Esophagus mucosa (tissue), 1 donor: ENCODE measurements around the gene SSX2IP. TPM values are rescaled to one million over a fixed set of nuclear protein-coding genes. Genes with fewer than 3 reads are reported as not detected.
A peak's percentile ranks its signal among the peaks of the same experiment; 100 is the strongest.
"Not testable (repeated sequence)": the region's sequence is repeated elsewhere in the genome, so short reads cannot be mapped to it uniquely, and the experiment has no call there.

Experiments
- ATAC-seq: fragments of 200-7000 bp; cut with Tn5 transposase; one replicate; pipeline ENCODE4 v1.9.1; 2020
- total RNA-seq: library from RNA; stranded (reverse); gene quantifications from one replicate; pipeline ENCODE4 v1.2.4, GENCODE V29; 2023
- donor health status: DM: yes; HTN: yes; CAD: no.

The SSX2IP gene
- total RNA-seq, 1 donor from 2014 or later, result 11.6 TPM

- ATAC-seq, result no peak
Observed at GRCh38 chr1:84615790-84616189, 74.5 kb downstream of the SSX2IP start.

GRCh38 chr1:84613887-84614286, 76.4 kb downstream of the SSX2IP start:
- ATAC-seq, result no peak

GRCh38 chr1:84613026-84613425, 77.2 kb downstream of the SSX2IP start:
- ATAC-seq, result no peak

- ATAC-seq, result no peak
Observed at GRCh38 chr1:84611796-84612195, 78.5 kb downstream of the SSX2IP start.

- ATAC-seq, result no peak
Observed at GRCh38 chr1:84611091-84611490, 79.2 kb downstream of the SSX2IP start.

GRCh38 chr1:84606977-84607376, 83.3 kb downstream of the SSX2IP start:
- ATAC-seq, result no peak

- ATAC-seq, result no peak
Observed at GRCh38 chr1:84605157-84605556, 85.1 kb downstream of the SSX2IP start.

- peak; percentile 96 for ATAC-seq
Observed at GRCh38 chr1:84603941-84604830, 86.1 kb downstream of the SSX2IP start.

GRCh38 chr1:84603223-84603622, 87.0 kb downstream of the SSX2IP start:
- ATAC-seq, result no peak

- no peak for ATAC-seq
Observed at GRCh38 chr1:84600796-84601195, 89.5 kb downstream of the SSX2IP start.

GRCh38 chr1:84598846-84599741, 91.2 kb downstream of the SSX2IP start:
- no peak for ATAC-seq

GRCh38 chr1:84598418-84598817, 91.8 kb downstream of the SSX2IP start:
- no peak for ATAC-seq

GRCh38 chr1:84597011-84597410, 93.2 kb downstream of the SSX2IP start:
- ATAC-seq, result no peak

- not testable (repeated sequence) for ATAC-seq
Observed at GRCh38 chr1:84594959-84595358, 95.3 kb downstream of the SSX2IP start.

Other genes starting within 250 kb of the SSX2IP start
- 24.4 TPM for gene RPF1, start 211.2 kb downstream of the SSX2IP start, total RNA-seq
- 1.1 TPM for gene SPATA1, start 184.1 kb downstream of the SSX2IP start, total RNA-seq
- 93.1 TPM for gene GNG5, start 183.9 kb downstream of the SSX2IP start, total RNA-seq
- 11.2 TPM for gene CTBS, start 116.0 kb downstream of the SSX2IP start, total RNA-seq
- 20.6 TPM for gene LPAR3, start 202.7 kb upstream of the SSX2IP start, total RNA-seq